K562 (cell line): ENCODE measurements around the gene CHI3L1. TPM values are rescaled to one million over a fixed set of nuclear protein-coding genes. Genes with fewer than 3 reads are reported as not detected.

ENCODE experiments used
- ATAC-seq: fragments of 200-7000 bp; cut with Tn5 transposase; 3 replicates; pipeline ENCODE4 v1.9.1; 2020; ENCODE audit warnings: moderate library complexity
- BruUV-seq: library from RNA; stranded (reverse); fragments of 400-500 nt; replicated peaks from 2 replicates; lab custom pipeline; 2021; lab: Mats Ljungman, UMichigan
- CTCF ChIA-PET: fragments of 300-600 bp; formaldehyde crosslinking; extraction: SDS; loops from one replicate; lab custom pipeline; 2021; ENCODE audit warnings: low intra/inter-chr PET ratio; lab: Yijun Ruan, JAX
- POLR2A ChIA-PET: fragments of 300-600, 350-650 bp; sonication (Branson Sonifier 250); formaldehyde crosslinking; extraction: SDS; loops from one replicate; lab custom pipeline; 2021; ENCODE audit warnings: antibody characterized with exemption, inconsistent platforms; lab: Yijun Ruan, JAX
- DNase-seq, 4 experiments: peaks; one replicate each; pipeline versions ENCODE4 v3.0.0 to v3.0.0-alpha.2; 2011 to 2018; ENCODE audit warnings: low spot score in 3 of 4, mixed read lengths in 3 of 4; ENCODE audit errors: extremely low read depth in 1 of 4
- FAIRE-seq: peaks from 2 replicates; lab custom pipeline; 2011; peaks lifted over from hg19 to GRCh38; lab: Jason Lieb, UNC
- H2AFZ ChIP-seq: 2 replicates; pipeline ENCODE4 v1.6.0; 2011; ENCODE audit warnings: low read depth, low read length, control low read depth, inconsistent platforms
- H3K27ac ChIP-seq: fragments of 200-600 bp; 3 replicates; pipeline ENCODE4 v1.8.0; 2011; ENCODE audit warnings: low read depth, mild to moderate bottlenecking, control low read depth, inconsistent platforms, low read length, moderate library complexity, mixed read lengths; ENCODE audit errors: extremely low read depth
- H3K27me3 ChIP-seq, 2 experiments: fragments of 300-600 bp in 1 of 2; 2 replicates in 1 of 2; 3 replicates in 1 of 2; pipeline versions ENCODE4 v1.6.0 to v1.8.0; 2011; ENCODE audit warnings: inconsistent platforms in 2 of 2, low read length in 2 of 2, mild to moderate bottlenecking in 1 of 2, mixed read lengths in 1 of 2, moderate library complexity in 1 of 2; ENCODE audit not compliant: control insufficient read depth in 2 of 2, insufficient read depth in 2 of 2
- H3K36me3 ChIP-seq: fragments of 300-600 bp; 3 replicates; pipeline ENCODE4 v1.8.0; 2011; ENCODE audit warnings: mild to moderate bottlenecking, low read length, inconsistent platforms; ENCODE audit not compliant: control insufficient read depth, insufficient read depth
- H3K4me1 ChIP-seq, 2 experiments: fragments of 200-600 bp in 1 of 2; replicated peaks in 1 of 2; 2 replicates in 1 of 2; 3 replicates in 1 of 2; pipeline versions ENCODE4 v1.5.1 to v1.8.0; 2011; ENCODE audit warnings: inconsistent platforms in 2 of 2, low read length in 2 of 2, mild to moderate bottlenecking in 1 of 2, mixed read lengths in 1 of 2, moderate library complexity in 1 of 2; ENCODE audit not compliant: control insufficient read depth in 2 of 2, insufficient read depth in 2 of 2
- H3K4me2 ChIP-seq: 2 replicates; pipeline ENCODE4 v1.6.1; 2011; ENCODE audit warnings: low read length, control low read depth, inconsistent platforms, mixed read lengths; ENCODE audit not compliant: insufficient read depth
- H3K4me3 ChIP-seq: fragments of 200-600 bp; sonication (generic), shearing (Covaris generic); 2 replicates; pipeline ENCODE4 v1.5.1; 2016; ENCODE audit warnings: control low read depth, inconsistent platforms
- H3K79me2 ChIP-seq: fragments of 200-600 bp; 3 replicates; pipeline ENCODE4 v1.8.0; 2011; ENCODE audit warnings: low read length, inconsistent platforms; ENCODE audit not compliant: control insufficient read depth, insufficient read depth
- H3K9ac ChIP-seq, 2 experiments: 2 replicates each; pipeline versions ENCODE4 v1.6.0 to v1.6.1; 2011; ENCODE audit warnings: low read depth in 2 of 2, low read length in 2 of 2, control low read depth in 1 of 2, inconsistent platforms in 1 of 2, mild to moderate bottlenecking in 1 of 2, mixed read lengths in 1 of 2; ENCODE audit not compliant: insufficient read depth in 1 of 2
- H3K9me1 ChIP-seq: one replicate; pipeline ENCODE4 v1.6.0; 2011; ENCODE audit warnings: inconsistent platforms, mild to moderate bottlenecking, low read length, moderate library complexity; ENCODE audit not compliant: control insufficient read depth, insufficient read depth
- H3K9me3 ChIP-seq: replicated peaks from 2 replicates; pipeline ENCODE4 v1.5.1; 2011; ENCODE audit warnings: low read depth, low read length, inconsistent platforms; ENCODE audit not compliant: control insufficient read depth, insufficient read depth
- H4K20me1 ChIP-seq: replicated peaks from 2 replicates; pipeline ENCODE4 v1.6.1; 2011; ENCODE audit warnings: low read length, inconsistent platforms, mixed read lengths; ENCODE audit not compliant: control insufficient read depth, insufficient read depth
- ATF6 ChIP-seq: sonication (generic); formaldehyde crosslinking; IDR thresholded peaks from 2 replicates; pipeline ENCODE4 v1.4.0; 2020; ENCODE audit warnings: mild to moderate bottlenecking, missing genetic modification reagents
- C11orf30 ChIP-seq: fragments of 450-650 bp; IDR thresholded peaks from 2 replicates; pipeline ENCODE4 v1.6.1; 2016; ENCODE audit warnings: low read depth, mild to moderate bottlenecking
- CBFA2T3 ChIP-seq: fragments of 450-650 bp; IDR thresholded peaks from 2 replicates; pipeline ENCODE4 v1.6.1; 2017
- CEBPB ChIP-seq: fragments of 450-650 bp; IDR thresholded peaks from 2 replicates; pipeline ENCODE4 v1.6.1; 2016; ENCODE audit warnings: missing genetic modification characterization, missing compliant biosample characterization
- E2F1 ChIP-seq: sonication (generic); formaldehyde crosslinking; IDR thresholded peaks from 2 replicates; pipeline ENCODE4 v1.8.1; 2023; ENCODE audit warnings: mild to moderate bottlenecking, missing genetic modification reagents, moderate library complexity
- GABPB2 ChIP-seq: fragments of 250-450 bp; sonication (Bioruptor Pico); conservative IDR thresholded peaks from 2 replicates; pipeline ENCODE4 v1.5.1; 2021; ENCODE audit warnings: mild to moderate bottlenecking
- HDAC2 ChIP-seq: fragments of 450-650 bp; IDR thresholded peaks from 2 replicates; pipeline ENCODE4 v1.6.1; 2016; ENCODE audit warnings: mild to moderate bottlenecking
- IFI16 ChIP-seq: fragments of 250-450 bp; sonication (Bioruptor Pico); IDR thresholded peaks from 2 replicates; pipeline ENCODE4 v2.1.2; 2022; ENCODE audit warnings: mild to moderate bottlenecking, inconsistent platforms
- KAT8 ChIP-seq: fragments of 450-650 bp; IDR thresholded peaks from 2 replicates; pipeline ENCODE4 v1.6.1; 2016; ENCODE audit warnings: low read depth, mild to moderate bottlenecking
- MAFF ChIP-seq: IDR thresholded peaks from 2 replicates; pipeline ENCODE4 v1.6.1; 2012; ENCODE audit warnings: low read length, improper control_type of control experiment
- MCM3 ChIP-seq: fragments of 450-650 bp; IDR thresholded peaks from 2 replicates; pipeline ENCODE4 v1.6.1; 2016
- NFATC3 ChIP-seq: fragments of 450-650 bp; IDR thresholded peaks from 2 replicates; pipeline ENCODE4 v1.6.1; 2017; ENCODE audit warnings: mild to moderate bottlenecking
- NR4A1 ChIP-seq, 2 experiments: fragments of 250-450 bp in 1 of 2; fragments of 450-650 bp in 1 of 2; sonication (Bioruptor Pico) in 1 of 2; IDR thresholded peaks; 2 replicates each; pipeline versions ENCODE4 v1.4.0 to v1.6.1; 2016 to 2020; ENCODE audit warnings: mild to moderate bottlenecking in 2 of 2, missing compliant biosample characterization in 1 of 2, missing genetic modification characterization in 1 of 2, moderate library complexity in 1 of 2
- RFX5 ChIP-seq: IDR thresholded peaks from 2 replicates; pipeline ENCODE4 v1.6.1; 2011; ENCODE audit warnings: low read depth, mild to moderate bottlenecking, improper control_type of control experiment, low read length
- SMARCC2 ChIP-seq: fragments of 450-650 bp; IDR thresholded peaks from 2 replicates; pipeline ENCODE4 v1.6.1; 2017; ENCODE audit warnings: antibody characterized with exemption, moderate library complexity, mild to moderate bottlenecking, low read depth
- SNIP1 ChIP-seq: fragments of 450-650 bp; IDR thresholded peaks from 2 replicates; pipeline ENCODE4 v1.7.1; 2017; ENCODE audit warnings: low read depth, mild to moderate bottlenecking
- ZBTB9 ChIP-seq: fragments of 450-650 bp; formaldehyde crosslinking; IDR thresholded peaks from 2 replicates; pipeline ENCODE4 v1.4.0; 2020; ENCODE audit warnings: mild to moderate bottlenecking, moderate library complexity
- ZNF75A ChIP-seq: fragments of 450-650 bp; formaldehyde crosslinking; IDR thresholded peaks from 2 replicates; pipeline ENCODE4 v1.4.0; 2020; ENCODE audit warnings: mild to moderate bottlenecking
- ZSCAN32 ChIP-seq: fragments of 450-650 bp; formaldehyde crosslinking; IDR thresholded peaks from 2 replicates; pipeline ENCODE4 v1.4.0; 2020; ENCODE audit warnings: mild to moderate bottlenecking, moderate library complexity
- WGBS: fragments of 100-300 bp; shearing (Covaris generic); methylation state at CpG from one replicate; pipeline ENCODE4 v1.1.6; 2016; ENCODE audit warnings: low coverage, mixed read lengths; ENCODE audit not compliant: insufficient coverage; ENCODE audit errors: missing lambda C conversion rate; 5-methylcytosine and 5-hydroxymethylcytosine counted together
- in situ Hi-C: fragments of 300-500 bp; cut with MboI; formaldehyde crosslinking; loops from 4 replicates; pipeline ENCODE4 v1.15.0; 2018; ENCODE audit warnings: inconsistent platforms, mixed read lengths
- intact Hi-C: fragments of 100-400 bp; cut with micrococcal nuclease; formaldehyde crosslinking; loops from 2 replicates; pipeline ENCODE4 v1.14.2; 2022
- polyA plus RNA-seq, 8 experiments: library from polyadenylated mRNA; depleted of rRNA in 4 of 8; stranded (reverse) in 5 of 8; unstranded in 3 of 8; fragments of >200 nt; fragmentation: Nextera tagmentation in 2 of 8; fragmentation: Illumina TruSeq in 1 of 8; extraction: Ambion mirVana in 2 of 8; extraction: Trizol in 1 of 8; gene quantifications; 2 replicates each; pipeline versions ENCODE4 v1.2.1 to v1.2.3, GENCODE V29; 2011 to 2014; ENCODE audit warnings: inconsistent platforms in 1 of 8, missing spikeins in 1 of 8
- total RNA-seq, 7 experiments: library from RNA; depleted of rRNA in 6 of 7; stranded (reverse); fragments of >200 nt in 6 of 7; fragmentation: Illumina TruSeq in 2 of 7; extraction: Trizol in 2 of 7; gene quantifications; 2 replicates each; pipeline versions ENCODE4 v1.2.1 to v1.2.3, GENCODE V29; 2011 to 2021; ENCODE audit warnings: low replicate concordance in 1 of 7

CHI3L1 gene
- total and polyA plus RNA-seq, 9 of the 15 experiments (the other 6 are each of a cell fraction or from before 2014, with no cell fraction given): not detected

- Histone ChIP-seq H3K79me2 (no peaks in the 10 kb centered on the region), H3K9me3 (no peaks in the 10 kb centered on the region), H3K27me3 (peaks cover 12% of the 10 kb centered on the region in 2 experiments; a peak in 3 of 5 replicates), H3K27ac (no peak overlapping the region), H3K4me3 (no peak overlapping the region), H3K4me1 (no peaks in the 10 kb centered on the region), H2AFZ (no peak overlapping the region), H3K9me1 (no peaks in the 10 kb centered on the region), H3K9ac (no peak overlapping the region), H3K4me2 (no peak overlapping the region), H3K36me3 (no peaks in the 10 kb centered on the region), H4K20me1 (no peaks in the 10 kb centered on the region)
- DNase-seq: no peak
- no TSS peak for BruUV-seq
- ChIA-PET CTCF (interaction anchor here (0.6 kb wide), 1 partner anchor 149 kb away, joined by 3 read pairs; no protein-coding TSS in a partner anchor), POLR2A (interaction anchor here (1.1 kb wide), 1 partner anchor 17 kb away, joined by 3 read pairs; no protein-coding TSS in a partner anchor)
- 11% methylated on average over 2 of the region's 2 CpGs for WGBS
- in situ Hi-C loops (no loop called here), intact Hi-C loops (no loop called here)
- ATAC-seq: no peak
- TF ChIP-seq SMARCC2 (no peak), ZBTB9 (no peak), GABPB2 (no peak), MCM3 (no peak), ZNF75A (CRISPR knock-in tag) (no peak), E2F1 (CRISPR knock-in tag) (no peak), SNIP1 (no peak), KAT8 (no peak), CEBPB (tag) (no peak), C11orf30 (no peak), MAFF (no peak), IFI16 (no peak), HDAC2 (no peak), NR4A1 (CRISPR knock-in tag; IDR thresholded peaks at IDR 0.05) (no peak), NR4A1 (tag; IDR thresholded peaks at IDR 0.05) (no peak), RFX5 (no peak), ATF6 (CRISPR knock-in tag) (no peak), CBFA2T3 (no peak), NFATC3 (no peak), ZSCAN32 (CRISPR knock-in tag) (no peak)
- FAIRE-seq: no peak
These were observed 4.4 kb upstream of the CHI3L1 start for GRCh38 chr1:203190949-203191348.
